ENCODE measurements around the gene CDK4. TPM values are rescaled to one million over a fixed set of nuclear protein-coding genes. Genes with fewer than 3 reads are reported as not detected.

CDK4 gene
- total and polyA plus RNA-seq, 2 of the 13 experiments (the other 11 are each of a cell fraction or from before 2014, with no cell fraction given): 191 to 209 TPM

DNA sequence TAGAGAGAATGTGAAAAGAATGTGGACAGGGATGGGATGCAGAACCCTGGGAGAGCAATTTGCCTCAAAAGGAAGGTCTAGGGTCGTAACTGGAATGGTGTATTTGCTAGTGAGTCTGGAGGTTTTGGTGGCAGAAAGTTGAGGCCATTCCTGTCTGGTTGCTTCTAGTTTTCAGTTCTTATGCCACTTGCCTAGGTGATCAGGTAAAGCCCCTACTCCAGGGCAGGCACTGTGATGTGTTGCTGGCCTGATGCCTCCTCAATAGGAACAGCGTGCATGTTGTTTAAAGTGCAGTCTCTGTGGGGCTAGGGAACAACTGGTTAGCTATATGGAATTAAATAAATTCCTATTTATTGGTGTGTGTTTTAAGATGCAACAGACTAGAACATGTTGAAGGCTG lies 51.8 kb downstream of the CDK4 start (continued):
- no peak for TF ChIP-seq HMGXB3 (CRISPR knock-in tag; IDR thresholded peaks at IDR 0.05; ENCODE audit: borderline replicate concordance)

GRCh38 chr12:57698414-57698813 lies 53.7 kb downstream of the CDK4 start:
- peaks cover 11% of the 10 kb centered on the region for H3K79me2 ChIP-seq (ENCODE audit: insufficient read depth, low read length)
- no peak overlapping the region for H2AFZ ChIP-seq (ENCODE audit: low read length)
- CTCF ChIA-PET (ENCODE audit: low intra/inter-chr PET ratio, low total read pairs): no interaction called here
- H3K27ac ChIP-seq (ENCODE audit: extremely low read length, insufficient read depth, low read length): no peak overlapping the region
- peaks cover 8 to 22% of the 10 kb centered on the region in 2 experiments; a peak in 4 of 5 replicates for H3K36me3 ChIP-seq (replicated peaks in 1 of 2; ENCODE audit: control insufficient read depth in 1 of 2, insufficient read depth in 2 of 2, low read length in 2 of 2)
- FAIRE-seq (no peak), DNase-seq (ENCODE audit: low spot score) (no peak), ATAC-seq (no peak)
- H3K4me2 ChIP-seq (ENCODE audit: low read depth, low read length): no peak overlapping the region
- peak; percentile 56; the same call in 1 of the 2 replicates for TF ChIP-seq HNF4G (IDR thresholded peaks at IDR 0.05; ENCODE audit: borderline replicate concordance, low read depth, low read length)
- no peak for TF ChIP-seq HNF4G (CRISPR knock-in tag; IDR thresholded peaks at IDR 0.05; ENCODE audit: borderline replicate concordance, low read depth)
- TF ChIP-seq HNF4A (CRISPR knock-in tag; IDR thresholded peaks at IDR 0.05): peak; percentile 77
- TF ChIP-seq, protein P1, sequence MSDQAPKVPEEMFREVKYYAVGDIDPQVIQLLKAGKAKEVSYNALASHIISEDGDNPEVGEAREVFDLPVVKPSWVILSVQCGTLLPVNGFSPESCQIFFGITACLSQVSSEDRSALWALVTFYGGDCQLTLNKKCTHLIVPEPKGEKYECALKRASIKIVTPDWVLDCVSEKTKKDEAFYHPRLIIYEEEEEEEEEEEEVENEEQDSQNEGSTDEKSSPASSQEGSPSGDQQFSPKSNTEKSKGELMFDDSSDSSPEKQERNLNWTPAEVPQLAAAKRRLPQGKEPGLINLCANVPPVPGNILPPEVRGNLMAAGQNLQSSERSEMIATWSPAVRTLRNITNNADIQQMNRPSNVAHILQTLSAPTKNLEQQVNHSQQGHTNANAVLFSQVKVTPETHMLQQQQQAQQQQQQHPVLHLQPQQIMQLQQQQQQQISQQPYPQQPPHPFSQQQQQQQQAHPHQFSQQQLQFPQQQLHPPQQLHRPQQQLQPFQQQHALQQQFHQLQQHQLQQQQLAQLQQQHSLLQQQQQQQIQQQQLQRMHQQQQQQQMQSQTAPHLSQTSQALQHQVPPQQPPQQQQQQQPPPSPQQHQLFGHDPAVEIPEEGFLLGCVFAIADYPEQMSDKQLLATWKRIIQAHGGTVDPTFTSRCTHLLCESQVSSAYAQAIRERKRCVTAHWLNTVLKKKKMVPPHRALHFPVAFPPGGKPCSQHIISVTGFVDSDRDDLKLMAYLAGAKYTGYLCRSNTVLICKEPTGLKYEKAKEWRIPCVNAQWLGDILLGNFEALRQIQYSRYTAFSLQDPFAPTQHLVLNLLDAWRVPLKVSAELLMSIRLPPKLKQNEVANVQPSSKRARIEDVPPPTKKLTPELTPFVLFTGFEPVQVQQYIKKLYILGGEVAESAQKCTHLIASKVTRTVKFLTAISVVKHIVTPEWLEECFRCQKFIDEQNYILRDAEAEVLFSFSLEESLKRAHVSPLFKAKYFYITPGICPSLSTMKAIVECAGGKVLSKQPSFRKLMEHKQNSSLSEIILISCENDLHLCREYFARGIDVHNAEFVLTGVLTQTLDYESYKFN (CRISPR knock-in tag; conservative IDR thresholded peaks at IDR 0.05): 0 out of 2 replicates have a peak, but pooled peaks have one; percentile 13
- TF ChIP-seq ZNF740 (CRISPR knock-in tag; IDR thresholded peaks at IDR 0.05): no peak
- TF ChIP-seq NR2C2 (CRISPR knock-in tag; IDR thresholded peaks at IDR 0.05; ENCODE audit: borderline replicate concordance): peak; percentile 33; the same call in 1 of the 2 replicates
- intact Hi-C loops (cut with micrococcal nuclease; ENCODE audit: unreplicated experiment) (no loop called here), in situ Hi-C loops (cut with HindIII; ENCODE audit: extremely low pct_ligation_motif_present, low pct_unique_long_range_greater_than_20kb) (no loop called here)
- WGBS (ENCODE audit: low lambda C conversion rate): 51% methylated on average over 3 of the region's 3 CpGs
- no peak overlapping the region for H3K4me3 ChIP-seq (replicated peaks in 1 of 3; ENCODE audit: insufficient read depth in 1 of 3, low read depth in 2 of 3, low read length in 3 of 3)
- no peaks in the 10 kb centered on the region for H4K20me1 ChIP-seq (ENCODE audit: insufficient read depth, low read length)
- H3K9me3 ChIP-seq (ENCODE audit: low read length): no peaks in the 10 kb centered on the region
- POLR2A ChIA-PET: interaction anchor here (0.6 to 1.1 kb wide), 2 partner anchors 28 to 46 kb away, joined by 3 to 5 read pairs; partner anchors contain the start of gene TSPAN31
- H3K27me3 ChIP-seq (ENCODE audit: control insufficient read depth in 1 of 2, insufficient read depth in 2 of 2, low read length in 2 of 2): no peaks in the 10 kb centered on the region
- H3K9ac ChIP-seq (ENCODE audit: insufficient read depth, low read depth, low read length): no peak overlapping the region
- H3K4me1 ChIP-seq (ENCODE audit: insufficient read depth, low read length): peaks cover 37% of the 10 kb centered on the region
- BruUV-seq (replicated peaks): no TSS peak
